Retinal pigment epithelial cell (primary cell): Measurements from ENCODE around the gene KRT82.

Source experiments
- DNase-seq: peaks from one replicate; pipeline ENCODE4 v3.0.0-alpha.2; 2010; ENCODE audit warnings: low read depth
- H3K4me3 ChIP-seq: 2 replicates; pipeline ENCODE4 v1.5.1; 2011; ENCODE audit warnings: mild to moderate bottlenecking, low read length, control low read depth, moderate library complexity
- CTCF ChIP-seq: conservative IDR thresholded peaks from 2 replicates; pipeline ENCODE4 v1.5.1; 2011; ENCODE audit warnings: low read depth, low read length, control low read depth, inconsistent platforms

The KRT82 gene

GRCh38 chr12:52407918-52408317, 1.8 kb upstream of the KRT82 start:
- TF ChIP-seq CTCF = no peak
- no peak overlapping the region for H3K4me3 ChIP-seq
- no peak for DNase-seq

- no peak for DNase-seq
- H3K4me3 ChIP-seq = no peak overlapping the region
Measured at GRCh38 chr12:52404951-52405350, 1.2 kb downstream of the KRT82 start.

GRCh38 chr12:52403561-52403960, 2.6 kb downstream of the KRT82 start:
- TF ChIP-seq CTCF = no peak
- no peak overlapping the region for H3K4me3 ChIP-seq
- no peak for DNase-seq

More at GRCh38 chr12:52404951-52405350, 1.2 kb downstream of the KRT82 start:
- no peak for TF ChIP-seq CTCF

GRCh38 chr12:52402873-52403540, 3.1 kb downstream of the KRT82 start:
- TF ChIP-seq CTCF = no peak
- no peak for DNase-seq
- H3K4me3 ChIP-seq = no peak overlapping the region

DNA sequence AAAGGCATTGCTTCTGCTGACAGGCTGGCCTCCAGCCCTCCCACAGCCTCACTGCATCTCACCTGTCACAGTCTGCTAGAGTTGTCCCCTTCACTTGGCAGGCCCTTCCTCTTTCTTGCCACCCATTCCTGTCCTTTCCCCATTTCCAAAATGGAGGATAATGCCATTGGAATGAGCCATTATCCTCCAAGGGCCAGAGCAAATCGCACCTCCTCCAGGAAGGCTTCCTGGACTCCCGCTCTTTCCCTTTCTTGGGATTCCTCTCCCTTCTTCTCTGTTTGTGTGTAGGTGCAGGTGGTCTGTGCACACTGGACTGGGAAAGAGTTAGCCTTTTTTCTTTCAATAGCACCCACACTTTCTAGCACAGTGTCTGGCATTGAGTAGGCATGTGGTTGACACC, 3.8 kb downstream of the KRT82 start:
- no peak for TF ChIP-seq CTCF
- no peak for DNase-seq
- H3K4me3 ChIP-seq = no peak overlapping the region

GRCh38 chr12:52401926-52402325, 4.2 kb downstream of the KRT82 start:
- H3K4me3 ChIP-seq = no peak overlapping the region
- DNase-seq = no peak
- no peak for TF ChIP-seq CTCF

GRCh38 chr12:52401526-52401925, 4.6 kb downstream of the KRT82 start:
- no peak overlapping the region for H3K4me3 ChIP-seq
- no peak for DNase-seq
- TF ChIP-seq CTCF = no peak
